GM12892 (cell line): ENCODE measurements around the gene RUNDC3A.

Experiments
- POLR2A ChIP-seq: IDR thresholded peaks from 2 replicates; pipeline ENCODE4 v1.6.1; 2011; ENCODE audit warnings: low read depth, low read length, control low read depth
- TAF1 ChIP-seq: IDR thresholded peaks from 2 replicates; pipeline ENCODE4 v1.6.1; 2011; ENCODE audit warnings: low read depth, mild to moderate bottlenecking, control low read depth, low read length, borderline replicate concordance

DNA sequence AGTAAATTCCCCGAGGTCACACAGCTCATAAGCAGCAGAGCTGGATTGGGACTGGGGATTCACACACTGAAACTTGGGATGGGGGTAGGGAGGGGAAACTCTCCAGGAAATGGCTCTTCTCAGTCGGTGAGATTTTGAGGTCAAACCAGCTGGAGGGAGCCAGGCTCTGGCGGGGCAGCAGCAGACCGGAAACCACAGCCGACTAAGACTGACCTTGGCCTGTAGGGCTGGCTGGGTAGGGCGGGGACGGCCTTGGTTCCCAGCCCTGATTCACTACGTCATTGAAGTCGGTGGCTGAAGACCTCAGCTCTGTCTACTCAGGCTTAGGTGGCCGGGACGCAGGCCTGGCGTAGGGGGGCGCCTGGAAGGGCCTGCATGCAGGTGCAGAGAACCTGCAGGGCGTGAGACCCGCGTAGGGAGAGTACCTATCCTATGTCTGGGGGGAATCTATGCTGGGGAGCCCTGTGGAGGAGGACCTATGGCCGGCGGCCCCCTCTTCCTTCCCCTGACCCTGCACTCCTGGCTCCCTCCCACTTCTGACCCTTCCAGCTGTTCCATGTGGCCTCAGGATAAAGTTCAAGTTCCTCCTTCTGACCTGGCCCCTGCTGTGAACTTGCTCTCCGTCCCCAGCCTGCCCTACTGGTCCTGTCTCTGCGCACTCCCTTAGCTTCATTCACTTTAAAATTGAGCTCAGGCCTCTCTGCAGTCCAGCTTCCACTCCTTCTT, 28.6 kb upstream of the RUNDC3A start:
- TF ChIP-seq POLR2A (no peak), TAF1 (no peak)
